IPS-NIHi11 (cell line): ENCODE results near the gene CPNE7.

Experiments
- DNase-seq: peaks from one replicate; pipeline ENCODE4 v3.0.0; 2012; ENCODE audit warnings: mixed read lengths, low spot score

The CPNE7 gene

DNA sequence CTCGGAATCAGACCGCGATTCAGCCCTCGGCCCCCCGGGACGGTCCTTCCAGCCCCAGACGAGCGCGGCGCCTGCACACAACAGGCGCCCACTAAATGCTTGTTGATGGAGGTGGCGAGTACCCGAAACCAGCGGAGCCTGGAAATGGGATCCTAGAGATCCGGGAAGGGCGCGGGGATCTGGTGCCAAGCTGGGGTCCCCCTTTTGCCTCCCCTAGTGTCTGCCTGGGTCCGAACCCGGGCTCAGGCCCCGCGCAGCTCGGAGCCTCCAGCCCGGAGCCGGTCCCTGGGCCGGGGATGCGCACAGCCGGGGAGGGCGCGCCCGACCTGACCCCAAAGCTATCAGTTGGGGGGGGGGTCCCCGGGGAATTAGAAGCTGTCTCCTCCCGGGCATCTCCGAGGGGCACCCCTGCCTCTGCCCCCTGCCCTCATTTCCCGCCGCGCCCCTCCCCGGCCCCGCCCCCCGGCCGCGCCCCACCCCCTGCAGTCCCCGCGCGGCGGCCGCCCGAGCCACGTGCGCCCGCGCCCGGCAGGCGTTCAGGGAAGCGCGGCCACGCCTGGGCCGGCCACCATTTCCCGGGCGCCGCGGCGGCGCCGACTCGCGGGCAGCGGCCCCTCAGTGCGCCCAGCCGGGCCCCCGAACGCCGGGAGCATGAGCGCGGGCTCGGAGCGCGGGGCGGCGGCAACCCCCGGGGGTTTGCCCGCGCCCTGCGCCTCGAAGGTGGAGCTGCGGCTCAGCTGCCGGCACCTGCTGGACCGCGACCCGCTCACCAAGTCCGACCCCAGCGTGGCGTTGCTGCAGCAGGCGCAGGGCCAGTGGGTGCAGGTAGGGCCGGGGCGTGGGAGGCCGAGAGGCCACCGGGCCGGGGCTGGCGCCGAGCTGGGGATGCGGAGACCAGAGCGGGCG, at the start of gene CPNE7:
Gene CPNE7, plus strand, starts transcription at position 512 of the 906 bp plus-strand sequence. Its CDS starts 140 bp downstream, at position 652.
- DNase-seq, result peak; percentile 76

DNA sequence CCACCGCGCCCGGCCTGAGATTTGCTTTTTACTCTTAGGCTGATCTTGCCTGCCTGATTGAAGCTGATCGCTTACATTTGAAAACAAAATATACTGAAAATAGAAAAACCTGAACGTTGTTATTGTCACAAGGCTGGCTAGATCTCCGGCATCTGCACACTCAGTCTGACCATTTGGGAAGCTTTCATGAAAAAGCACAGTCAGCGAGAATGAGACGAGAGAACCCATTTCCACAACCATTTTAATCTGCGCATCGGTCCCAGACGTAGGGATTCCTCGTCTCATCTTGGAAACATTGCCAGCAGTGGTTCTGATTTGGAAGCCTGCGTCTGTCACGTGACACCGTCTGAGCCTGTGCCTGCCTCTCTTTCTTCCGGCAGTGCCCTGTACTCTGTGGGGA, 46.5 kb upstream of the CPNE7 start:
- DNase-seq, result no peak

DNA sequence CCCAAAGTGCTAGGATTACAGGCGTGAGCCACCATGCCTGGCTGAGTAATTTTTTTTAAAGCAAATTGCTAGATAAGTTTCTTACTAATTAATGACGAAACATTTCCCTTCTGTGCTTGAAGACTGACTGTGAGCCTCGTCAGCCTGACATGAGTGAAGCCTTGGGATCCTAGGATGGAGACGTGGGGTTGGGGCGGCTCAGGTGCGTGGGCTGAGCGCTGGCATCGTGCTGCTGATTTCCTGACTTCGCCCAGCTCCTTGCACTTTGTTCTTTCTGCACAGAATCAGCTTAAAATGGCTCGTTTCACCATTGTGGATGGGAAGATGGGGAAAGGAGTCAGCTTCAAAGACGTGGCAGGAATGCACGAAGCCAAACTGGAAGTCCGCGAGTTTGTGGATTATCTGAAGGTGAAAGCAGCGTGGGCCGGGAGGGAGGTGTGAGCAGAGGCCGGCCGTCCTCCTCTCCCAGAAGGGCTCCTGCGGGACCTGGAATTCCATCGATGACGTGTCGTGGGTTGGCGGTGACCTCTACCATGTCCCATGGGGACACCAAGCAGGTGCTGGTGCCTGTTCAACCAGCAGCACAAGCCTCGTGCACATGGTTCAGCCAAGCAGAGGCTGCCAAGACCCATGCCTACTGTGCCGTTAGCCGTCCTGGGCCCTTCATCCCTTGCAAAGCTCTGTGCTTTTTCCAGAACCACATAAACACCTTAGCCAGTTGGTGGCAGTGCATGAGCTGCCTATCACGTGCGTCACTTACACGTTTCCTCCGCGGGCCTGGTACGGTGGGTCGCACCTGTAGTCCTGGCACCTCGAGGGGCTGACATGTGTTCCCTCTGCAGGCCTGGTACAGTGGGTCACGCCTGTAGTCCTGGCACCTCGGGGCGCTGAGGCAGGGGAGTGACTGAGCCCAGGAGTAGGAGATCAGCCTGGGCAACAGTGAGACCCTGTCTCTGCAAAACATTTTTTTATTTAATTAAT, 44.9 kb upstream of the CPNE7 start:
- DNase-seq, result no peak

DNA sequence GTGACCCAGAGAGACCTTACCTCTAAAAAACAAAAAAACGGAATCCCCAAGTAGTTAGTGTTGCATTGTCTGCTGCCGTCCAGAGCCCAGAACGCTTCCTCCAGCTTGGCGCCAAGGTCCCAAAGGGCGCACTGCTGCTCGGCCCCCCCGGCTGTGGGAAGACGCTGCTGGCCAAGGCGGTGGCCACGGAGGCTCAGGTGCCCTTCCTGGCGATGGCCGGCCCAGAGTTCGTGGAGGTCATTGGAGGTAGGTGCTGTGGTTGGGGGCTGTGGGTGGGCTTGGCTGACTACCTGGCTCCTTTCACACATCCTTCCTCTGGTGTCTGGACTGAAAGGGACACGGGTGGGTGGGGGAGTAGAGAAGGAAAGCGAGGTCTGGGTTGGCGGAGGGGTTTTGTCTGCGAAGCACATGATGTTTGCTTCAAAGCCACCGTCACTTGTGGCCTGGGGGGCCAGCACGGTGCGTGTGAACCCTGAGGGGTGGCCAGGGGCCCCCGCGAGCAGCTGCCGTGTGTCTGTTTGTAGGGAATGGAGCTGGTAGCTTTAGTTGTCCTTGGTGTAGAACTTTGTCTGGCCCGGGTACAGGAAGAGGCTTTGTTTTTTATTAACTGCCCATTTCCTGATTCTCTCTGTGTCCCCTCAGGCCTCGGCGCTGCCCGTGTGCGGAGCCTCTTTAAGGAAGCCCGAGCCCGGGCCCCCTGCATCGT, 43.6 kb upstream of the CPNE7 start:
- no peak for DNase-seq

DNA sequence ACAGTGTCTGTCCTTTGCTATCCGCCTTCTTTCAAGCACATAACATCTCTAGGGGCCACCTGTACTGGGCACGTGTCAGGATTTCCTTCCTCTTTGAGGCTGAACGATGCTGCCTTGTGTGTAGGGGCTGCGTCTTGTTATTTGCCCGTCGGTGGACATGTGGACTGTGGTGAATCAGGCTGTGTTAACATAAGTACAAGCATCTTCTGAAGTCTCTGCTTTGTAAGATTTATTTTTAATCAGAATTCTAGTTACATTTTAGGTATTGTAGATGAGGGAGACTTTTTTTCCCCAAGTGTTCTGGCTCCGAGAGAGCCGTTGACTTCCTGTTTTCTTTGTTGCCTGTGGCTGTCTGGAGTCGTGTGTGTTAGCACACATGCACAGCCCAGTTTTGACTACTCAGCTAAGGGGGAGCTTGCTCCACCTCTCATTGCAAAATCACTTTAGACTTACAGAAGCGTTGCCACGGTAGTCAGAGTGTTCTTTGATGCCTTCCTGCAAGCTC, 41.3 kb upstream of the CPNE7 start:
- DNase-seq, result no peak

DNA sequence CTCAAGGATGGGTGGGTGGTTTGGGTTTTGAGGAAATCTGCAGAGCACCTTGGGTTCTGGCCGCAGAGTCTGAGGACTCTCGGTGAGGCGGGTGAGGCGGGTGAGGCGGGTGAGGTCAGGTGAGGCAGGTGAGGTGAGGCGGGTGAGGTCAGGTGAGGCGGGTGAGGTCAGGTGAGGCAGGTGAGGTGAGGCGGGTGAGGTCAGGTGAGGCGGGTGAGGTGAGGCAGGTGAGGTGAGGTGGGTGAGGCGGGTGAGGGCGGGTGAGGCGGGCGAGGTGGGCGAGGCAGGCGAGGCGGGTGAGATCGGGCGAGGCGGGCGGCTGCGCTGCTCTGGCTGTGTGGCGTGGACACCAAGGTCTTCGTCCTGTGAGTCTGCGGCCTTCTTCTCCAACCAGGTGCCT, 39.2 kb upstream of the CPNE7 start:
- no peak for DNase-seq

DNA sequence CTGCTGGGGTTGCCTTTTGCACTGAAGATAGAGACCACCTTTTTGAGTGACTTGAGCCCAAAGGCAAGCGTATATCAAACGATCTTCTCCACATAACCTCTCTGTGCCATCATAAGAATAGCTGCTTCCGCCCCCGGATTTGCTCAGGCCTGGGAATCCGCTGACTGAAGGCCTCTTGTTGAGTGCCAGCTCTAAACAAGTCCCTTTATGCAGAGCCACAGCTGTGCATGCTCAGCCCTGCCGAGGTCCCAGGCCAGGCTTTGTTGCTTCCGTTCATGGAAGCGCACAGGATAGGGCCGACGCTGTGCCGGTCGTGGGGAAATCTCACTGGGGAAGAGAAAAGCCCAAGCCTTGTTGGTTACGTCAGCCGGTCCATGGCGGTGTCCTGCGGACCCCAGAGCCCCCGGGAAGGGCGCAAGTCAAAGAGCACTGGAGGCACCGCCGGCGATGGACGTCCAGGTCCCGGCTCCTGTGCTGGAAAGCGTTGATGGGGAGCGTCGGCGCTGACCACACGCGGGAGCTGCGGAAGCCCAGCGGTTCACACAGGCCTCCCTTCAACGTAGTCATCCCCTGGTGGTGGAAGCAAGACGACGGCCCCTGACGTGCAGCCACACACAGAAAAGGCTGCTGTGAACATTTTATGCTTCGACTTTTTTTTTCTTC, 38.5 kb upstream of the CPNE7 start:
- no peak for DNase-seq

DNA sequence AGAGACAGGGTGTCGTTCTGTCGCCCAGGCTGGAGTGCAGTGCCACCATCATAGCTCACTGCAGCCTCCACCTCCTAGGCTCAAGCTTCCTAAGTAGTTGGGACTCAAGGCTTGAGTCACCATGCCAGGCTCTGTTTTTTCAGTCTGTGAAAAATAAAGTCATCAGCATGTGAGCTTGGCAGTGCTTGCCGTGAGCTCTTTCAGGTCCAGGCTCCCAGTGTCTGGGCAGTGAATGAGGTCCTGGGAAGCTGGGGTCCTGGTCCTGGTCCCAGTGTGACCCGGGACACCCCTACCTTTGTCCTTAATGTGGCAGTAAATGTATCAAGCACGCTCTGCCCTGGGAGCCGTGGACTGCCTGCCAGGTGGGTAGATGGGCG, 38.0 kb upstream of the CPNE7 start:
- DNase-seq, result no peak

DNA sequence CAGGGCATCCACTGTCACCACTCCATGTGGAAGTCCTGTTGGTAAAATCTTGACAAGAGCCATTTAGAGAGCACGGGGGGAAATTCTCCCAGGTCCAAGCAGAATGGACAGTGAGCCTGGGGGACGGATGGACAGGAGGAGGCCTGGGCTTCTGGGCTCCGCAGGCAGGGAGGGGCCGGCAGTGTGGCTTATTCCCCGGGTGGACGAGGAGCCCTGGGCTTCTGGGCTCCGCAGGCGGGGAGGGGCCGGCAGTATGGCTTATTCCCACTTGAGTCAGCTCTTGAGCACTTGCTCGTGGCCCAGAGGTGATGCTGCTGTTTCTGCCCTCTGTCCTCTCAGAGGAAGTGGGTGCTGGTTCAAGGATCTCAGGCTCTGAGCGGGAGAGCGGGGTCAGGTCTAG, 37.3 kb upstream of the CPNE7 start:
- DNase-seq, result no peak

DNA sequence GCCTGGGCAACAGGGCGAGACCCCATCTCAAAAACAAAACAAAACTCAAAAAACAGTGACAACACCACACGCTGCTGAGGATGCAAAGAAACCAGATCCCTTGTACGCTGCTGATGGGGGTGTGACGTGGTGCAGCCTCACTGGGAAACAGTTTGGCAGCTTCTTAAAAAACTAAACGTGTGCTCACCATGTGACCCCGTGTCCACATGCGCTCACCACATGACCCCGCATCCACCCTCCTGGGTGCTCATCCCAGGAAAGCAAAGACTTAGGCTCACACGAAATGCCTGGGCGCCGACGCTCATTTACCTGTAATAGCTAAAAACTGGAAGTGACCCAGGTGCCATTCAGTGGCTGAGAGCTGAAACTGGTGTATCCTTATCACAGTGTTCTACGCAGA, 35.0 kb upstream of the CPNE7 start:
- no peak for DNase-seq

- DNase-seq, result no peak
These were observed 33.8 kb upstream of the CPNE7 start for GRCh38 chr16:89541792-89542191.

DNA sequence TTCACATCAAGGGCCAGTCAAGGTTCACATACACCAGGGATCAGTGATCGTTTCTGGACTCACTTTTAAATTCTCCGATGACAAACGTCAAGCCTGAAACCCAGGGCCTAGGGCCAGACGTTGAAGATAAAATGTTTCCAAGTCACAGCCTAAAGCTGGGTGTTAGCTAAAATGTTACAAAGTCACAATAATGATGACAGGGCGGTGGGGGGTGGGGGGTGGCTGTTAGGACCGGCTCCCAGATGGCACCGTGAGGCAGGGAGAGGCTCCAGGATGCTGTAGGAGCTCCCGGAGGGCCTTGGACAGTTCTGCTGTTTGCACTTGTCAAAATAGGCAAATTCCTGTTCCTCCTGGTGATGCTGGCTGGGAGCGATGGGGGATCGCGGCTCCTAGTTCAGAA, 31.4 kb upstream of the CPNE7 start:
- no peak for DNase-seq

- no peak for DNase-seq
These were observed 30.9 kb upstream of the CPNE7 start for GRCh38 chr16:89544713-89545043.

GRCh38 chr16:89545044-89545830, 30.3 kb upstream of the CPNE7 start:
- no peak for DNase-seq

DNA sequence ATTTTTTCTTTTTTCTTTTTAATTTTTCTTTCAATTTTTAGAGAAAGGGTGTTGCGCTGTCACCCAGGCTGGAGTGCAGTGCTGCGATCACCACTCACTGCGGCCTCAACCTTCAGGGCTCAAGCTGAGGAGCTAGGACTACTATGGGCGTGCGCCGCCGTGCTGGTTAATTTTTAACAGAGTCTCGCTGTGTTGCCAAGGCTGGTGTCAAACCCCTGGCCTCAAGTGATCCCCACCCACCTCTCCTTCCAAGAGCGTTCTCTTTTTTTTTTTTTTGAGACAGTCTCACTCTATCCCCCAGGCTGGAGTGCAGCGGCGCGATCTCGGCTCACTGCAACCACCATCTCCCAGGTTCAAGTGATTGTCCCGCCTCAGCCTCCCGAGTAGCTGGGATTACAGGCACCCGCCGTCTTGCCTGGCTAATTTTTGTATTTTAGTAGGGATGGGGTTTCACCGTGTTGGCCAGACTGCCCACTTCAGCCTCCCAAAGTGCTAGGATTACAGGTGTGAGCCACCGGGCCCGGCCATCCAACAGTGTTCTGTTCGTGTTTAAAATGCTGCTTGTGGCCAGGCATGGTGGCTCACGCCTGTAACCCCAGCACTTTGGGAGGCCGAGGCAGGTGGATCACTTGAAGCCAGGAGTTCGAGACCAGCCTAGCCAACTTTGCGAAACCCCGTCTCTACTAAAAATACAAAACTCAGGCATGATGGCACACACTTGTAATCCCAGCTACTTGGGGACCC, 29.6 kb upstream of the CPNE7 start:
- DNase-seq, result no peak

- no peak for DNase-seq
These were observed 28.8 kb upstream of the CPNE7 start for GRCh38 chr16:89546781-89547180.

DNA sequence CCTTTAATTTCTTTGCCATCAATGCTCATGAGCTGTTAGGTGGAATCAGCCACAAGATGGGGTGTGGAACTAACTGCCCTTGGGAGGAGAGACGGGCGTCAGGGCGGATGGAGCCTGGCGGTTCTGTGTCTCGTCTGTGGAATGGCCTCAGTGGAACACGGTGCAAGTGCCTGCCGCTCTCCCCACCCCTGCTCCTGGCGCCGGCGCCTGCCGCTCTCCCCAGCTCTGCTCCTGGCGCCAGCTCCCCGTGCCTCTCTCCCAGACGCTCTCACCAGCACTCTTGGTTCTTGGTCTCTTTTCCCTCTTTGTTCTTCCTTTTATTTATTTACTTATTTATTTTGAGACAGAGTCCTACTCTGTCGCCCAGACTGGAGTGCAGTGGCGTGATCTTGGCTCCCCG, 28.3 kb upstream of the CPNE7 start:
- DNase-seq, result no peak

- DNase-seq, result no peak
These were observed 27.7 kb upstream of the CPNE7 start for GRCh38 chr16:89547860-89548259.

DNA sequence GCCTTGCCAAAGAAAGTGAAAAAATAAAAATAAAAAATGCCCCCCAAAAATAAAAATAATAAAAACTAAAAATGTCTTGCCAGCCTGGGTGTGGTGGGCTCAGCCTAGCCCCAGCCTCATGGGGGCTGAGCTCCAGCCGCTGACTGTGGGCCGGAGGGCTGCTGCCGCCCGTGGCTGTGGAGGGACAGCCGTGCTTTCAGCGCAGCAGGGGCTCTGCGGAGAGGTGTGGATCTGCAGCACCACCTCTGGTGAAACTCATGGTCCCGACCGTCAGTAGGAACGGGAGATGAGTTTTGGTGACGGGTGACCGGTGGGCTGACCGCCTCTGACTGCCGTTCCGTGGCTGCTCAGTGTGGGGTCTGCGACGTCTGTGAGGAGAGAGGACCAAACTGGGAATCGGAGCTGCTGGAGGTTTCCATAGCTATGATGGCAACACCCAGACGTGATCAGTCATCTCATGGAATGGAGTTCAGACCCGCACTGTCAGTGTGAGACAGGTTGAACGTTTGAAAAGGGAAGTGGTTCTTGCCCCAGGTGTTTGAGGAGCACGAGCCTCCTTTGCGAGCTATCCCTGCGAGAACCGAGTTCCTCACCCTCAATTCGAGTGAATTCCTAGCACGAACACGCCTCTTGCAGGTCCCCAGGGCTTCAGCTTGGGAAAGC, 27.1 kb upstream of the CPNE7 start:
- DNase-seq, result no peak
